ENCODE data around the gene MTERF4. TPM values are rescaled to one million over a fixed set of nuclear protein-coding genes. Genes with fewer than 3 reads are reported as not detected.

Gene MTERF4
- total and polyA plus RNA-seq, 10 of the 15 experiments (the other 5 are each of a cell fraction or from before 2014, with no cell fraction given) = 36.7 to 69.1 (median 45.5) TPM

DNA sequence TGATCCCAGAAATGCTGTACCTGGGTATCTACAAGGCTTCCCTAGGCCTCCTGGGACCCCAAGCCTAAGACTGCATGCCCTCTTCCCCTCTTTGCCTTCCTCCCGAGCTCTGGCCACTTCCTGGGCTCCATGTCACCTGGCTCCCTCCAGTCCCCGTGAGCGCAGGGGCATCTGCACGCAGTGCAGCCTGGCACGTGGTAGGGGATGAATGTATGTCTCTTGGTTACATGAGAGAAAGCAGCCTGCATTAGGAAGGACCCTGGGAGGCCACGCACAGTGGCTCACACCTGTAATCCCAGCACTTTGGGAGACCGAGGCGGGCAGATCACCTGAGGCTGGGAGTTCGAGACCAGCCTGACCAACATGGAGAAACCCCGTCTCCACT, 31.3 kb upstream of the MTERF4 start:
- DNase-seq (ENCODE audit: low read depth, low spot score) (no peak), ATAC-seq (no peak), FAIRE-seq (no peak)
- Histone ChIP-seq H3K4me1 (ENCODE audit: control insufficient read depth, insufficient read depth, low read length) (peaks cover 13% of the 10 kb centered on the region), H3K9ac (ENCODE audit: control insufficient read depth, insufficient read depth, low read length) (no peak overlapping the region), H3K27ac (ENCODE audit: control insufficient read depth, insufficient read depth) (no peak overlapping the region), H3K4me2 (ENCODE audit: control insufficient read depth, insufficient read depth) (no peak overlapping the region), H3K27me3 (replicated peaks in 1 of 2; ENCODE audit: control insufficient read depth in 2 of 2, insufficient read depth in 2 of 2, low read length in 1 of 2) (no peaks in the 10 kb centered on the region), H3K9me3 (replicated peaks; ENCODE audit: control insufficient read depth, insufficient read depth, low read length) (no peaks in the 10 kb centered on the region), H2AFZ (ENCODE audit: control insufficient read depth, low read depth, low read length) (no peak overlapping the region), H3K36me3 (ENCODE audit: control insufficient read depth in 2 of 2, insufficient read depth in 2 of 2, low read length in 1 of 2) (peaks cover 6 to 17% of the 10 kb centered on the region in 2 experiments), H4K20me1 (ENCODE audit: control insufficient read depth, insufficient read depth) (no peaks in the 10 kb centered on the region), H3K4me3 (no peak overlapping the region), H3K79me2 (ENCODE audit: control insufficient read depth, insufficient read depth, low read length) (no peaks in the 10 kb centered on the region; the same call in 1 of the 2 replicates)
- SMC1A ChIA-PET (ENCODE audit: uncharacterized antibody, unreplicated experiment) = interaction anchor here (1.8 kb wide), 1 partner anchor 12 kb away, joined by 4 read pairs; no protein-coding TSS in a partner anchor
- POLR2A ChIA-PET = interaction anchor here (1.2 to 1.9 kb wide), 3 partner anchors 13 to 23 kb away, joined by 3 to 7 read pairs (median 3); partner anchors contain the start of gene PASK
- 89% methylated on average over 8 of the region's 10 CpGs for WGBS (ENCODE audit: insufficient coverage, insufficient replicate concordance, low lambda C conversion rate, missing lambda C conversion rate)
- TF ChIP-seq ZNF622 (IDR thresholded peaks at IDR 0.05) (no peak), DPF2 (IDR thresholded peaks at IDR 0.05) (no peak)
- CTCF ChIA-PET = interaction anchor here (2.1 kb wide), 1 partner anchor 16 kb away, joined by 5 read pairs; the partner anchor contains the start of gene PASK
- BruUV-seq (replicated peaks) = TSS peak; percentile 62
- RAD21 ChIA-PET (ENCODE audit: unreplicated experiment) = no interaction called here
- in situ Hi-C loops (cut with MboI) = no loop called here
- intact Hi-C loops (cut with micrococcal nuclease; ENCODE audit: unreplicated experiment) = no loop called here

DNA sequence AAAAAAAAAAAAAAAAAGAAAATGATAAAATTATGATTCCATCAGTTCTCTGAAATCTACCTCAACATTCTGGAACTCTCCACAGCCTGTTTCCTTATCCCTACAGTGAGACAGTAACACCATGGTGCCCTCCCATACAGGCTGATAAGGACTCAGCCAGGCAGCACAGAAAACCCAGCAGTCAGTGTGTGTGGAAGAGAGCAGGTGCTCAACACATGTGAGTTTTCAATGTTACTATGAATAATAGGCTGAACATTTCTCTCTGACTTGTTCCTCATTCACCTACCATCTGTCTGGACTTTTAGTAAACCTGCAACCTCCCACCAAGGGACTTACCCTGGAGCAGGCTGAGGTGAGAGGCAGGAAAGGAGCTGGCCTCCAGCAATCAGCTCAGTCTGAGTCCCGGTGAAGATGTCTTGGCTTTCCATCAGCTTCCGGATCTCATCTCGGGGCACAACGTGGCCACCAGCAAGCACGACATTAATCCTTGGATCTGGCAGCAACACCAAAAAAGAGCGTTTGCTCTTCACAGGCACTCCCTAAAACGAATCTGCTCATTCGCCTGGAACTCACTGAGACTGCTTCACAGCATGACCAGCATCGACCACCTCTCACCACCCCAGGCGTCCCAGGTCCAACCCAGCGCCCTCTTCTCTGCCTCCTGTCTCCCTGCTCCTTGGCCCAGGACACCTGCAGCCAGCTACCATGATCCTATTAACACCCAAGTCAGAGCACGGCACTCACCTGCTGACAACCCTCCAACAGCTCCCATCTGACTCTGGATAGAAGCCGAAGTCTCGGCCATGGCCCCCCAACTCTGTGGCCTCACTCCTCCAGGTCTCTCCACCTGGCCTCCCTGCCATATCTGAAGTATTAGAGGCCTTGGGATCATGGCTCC, 30.7 kb upstream of the MTERF4 start:
- Histone ChIP-seq H3K79me2 (ENCODE audit: control insufficient read depth, insufficient read depth, low read length) (no peaks in the 10 kb centered on the region; the same call in none of the 2 replicates), H3K4me1 (ENCODE audit: control insufficient read depth, insufficient read depth, low read length) (peaks cover 20% of the 10 kb centered on the region), H3K27me3 (replicated peaks in 1 of 2; ENCODE audit: control insufficient read depth in 2 of 2, insufficient read depth in 2 of 2, low read length in 1 of 2) (no peaks in the 10 kb centered on the region), H3K4me3 (no peak overlapping the region), H3K4me2 (ENCODE audit: control insufficient read depth, insufficient read depth) (no peak overlapping the region; the same call in 1 of the 2 replicates), H3K27ac (ENCODE audit: control insufficient read depth, insufficient read depth) (no peak overlapping the region; the same call in 1 of the 2 replicates), H4K20me1 (ENCODE audit: control insufficient read depth, insufficient read depth) (no peaks in the 10 kb centered on the region), H3K9me3 (replicated peaks; ENCODE audit: control insufficient read depth, insufficient read depth, low read length) (no peaks in the 10 kb centered on the region), H3K36me3 (ENCODE audit: control insufficient read depth in 2 of 2, insufficient read depth in 2 of 2, low read length in 1 of 2) (peaks cover 3 to 15% of the 10 kb centered on the region in 2 experiments), H3K9ac (ENCODE audit: control insufficient read depth, insufficient read depth, low read length) (no peak overlapping the region), H2AFZ (ENCODE audit: control insufficient read depth, low read depth, low read length) (no peak overlapping the region)
- intact Hi-C loops (cut with micrococcal nuclease; ENCODE audit: unreplicated experiment) (no loop called here), in situ Hi-C loops (cut with MboI) (no loop called here)
- ChIA-PET SMC1A (ENCODE audit: uncharacterized antibody, unreplicated experiment) (interaction anchor here (0.6 to 1.8 kb wide), 4 partner anchors 12 to 33 kb away, joined by 3 to 4 read pairs (median 4); no protein-coding TSS in a partner anchor), RAD21 (ENCODE audit: unreplicated experiment) (interaction anchor here (1.2 kb wide), 1 partner anchor 22 kb away, joined by 3 read pairs; no protein-coding TSS in a partner anchor), CTCF (interaction anchor here (0.6 to 2.1 kb wide), 2 partner anchors 17 to 138 kb away, joined by 3 to 5 read pairs; partner anchors contain the start of gene PASK), POLR2A (interaction anchor here (0.9 to 1.9 kb wide), 4 partner anchors 14 to 31 kb away, joined by 3 to 7 read pairs (median 3); partner anchors contain the start of genes MTERF4 and PASK)
- FAIRE-seq = no peak
- no peak for ATAC-seq
- BruUV-seq (replicated peaks) = no TSS peak
- no peak for DNase-seq (ENCODE audit: low read depth, low spot score)
- TF ChIP-seq TCF12 (IDR thresholded peaks at IDR 0.05; ENCODE audit: low read depth, low read length) = peak; percentile 54; the same call in 1 of the 2 replicates
- TF ChIP-seq PAX8 (IDR thresholded peaks at IDR 0.05) = no peak
- TF ChIP-seq TCF3 (IDR thresholded peaks at IDR 0.05; ENCODE audit: borderline replicate concordance, insufficient read depth, low read depth, low read length) = no peak
- TF ChIP-seq RB1 (IDR thresholded peaks at IDR 0.05; ENCODE audit: borderline replicate concordance) = no peak
- TF ChIP-seq POU2F2 (IDR thresholded peaks at IDR 0.05; ENCODE audit: borderline replicate concordance, low read depth, low read length) = no peak
- no peak for TF ChIP-seq BMI1 (IDR thresholded peaks at IDR 0.05; ENCODE audit: borderline replicate concordance)
- 73% methylated on average over 14 of the region's 14 CpGs for WGBS (ENCODE audit: insufficient coverage, insufficient replicate concordance, low lambda C conversion rate, missing lambda C conversion rate)
